K562 (cell line): Measurements from ENCODE around the gene PRND. TPM values are rescaled to one million over a fixed set of nuclear protein-coding genes. Genes with fewer than 3 reads are reported as not detected.

Experiments
- ATAC-seq: fragments of 200-7000 bp; cut with Tn5 transposase; 3 replicates; pipeline ENCODE4 v1.9.1; 2020; ENCODE audit warnings: moderate library complexity
- BruUV-seq: library from RNA; stranded (reverse); fragments of 400-500 nt; replicated peaks from 2 replicates; lab custom pipeline; 2021; lab: Mats Ljungman, UMichigan
- CTCF ChIA-PET: fragments of 300-600 bp; formaldehyde crosslinking; extraction: SDS; loops from one replicate; lab custom pipeline; 2021; ENCODE audit warnings: low intra/inter-chr PET ratio; lab: Yijun Ruan, JAX
- POLR2A ChIA-PET: fragments of 300-600, 350-650 bp; sonication (Branson Sonifier 250); formaldehyde crosslinking; extraction: SDS; loops from one replicate; lab custom pipeline; 2021; ENCODE audit warnings: antibody characterized with exemption, inconsistent platforms; lab: Yijun Ruan, JAX
- DNase-seq, 4 experiments: peaks; one replicate each; pipeline versions ENCODE4 v3.0.0 to v3.0.0-alpha.2; 2011 to 2018; ENCODE audit warnings: low spot score in 3 of 4, mixed read lengths in 3 of 4; ENCODE audit errors: extremely low read depth in 1 of 4
- FAIRE-seq: peaks from 2 replicates; lab custom pipeline; 2011; peaks lifted over from hg19 to GRCh38; lab: Jason Lieb, UNC
- H2AFZ ChIP-seq: 2 replicates; pipeline ENCODE4 v1.6.0; 2011; ENCODE audit warnings: low read depth, low read length, control low read depth, inconsistent platforms
- H3K27ac ChIP-seq: fragments of 200-600 bp; 3 replicates; pipeline ENCODE4 v1.8.0; 2011; ENCODE audit warnings: low read depth, mild to moderate bottlenecking, control low read depth, inconsistent platforms, low read length, moderate library complexity, mixed read lengths; ENCODE audit errors: extremely low read depth
- H3K27me3 ChIP-seq, 2 experiments: fragments of 300-600 bp in 1 of 2; 2 replicates in 1 of 2; 3 replicates in 1 of 2; pipeline versions ENCODE4 v1.6.0 to v1.8.0; 2011; ENCODE audit warnings: inconsistent platforms in 2 of 2, low read length in 2 of 2, mild to moderate bottlenecking in 1 of 2, mixed read lengths in 1 of 2, moderate library complexity in 1 of 2; ENCODE audit not compliant: control insufficient read depth in 2 of 2, insufficient read depth in 2 of 2
- H3K36me3 ChIP-seq: fragments of 300-600 bp; 3 replicates; pipeline ENCODE4 v1.8.0; 2011; ENCODE audit warnings: mild to moderate bottlenecking, low read length, inconsistent platforms; ENCODE audit not compliant: control insufficient read depth, insufficient read depth
- H3K4me1 ChIP-seq, 2 experiments: fragments of 200-600 bp in 1 of 2; replicated peaks in 1 of 2; 2 replicates in 1 of 2; 3 replicates in 1 of 2; pipeline versions ENCODE4 v1.5.1 to v1.8.0; 2011; ENCODE audit warnings: inconsistent platforms in 2 of 2, low read length in 2 of 2, mild to moderate bottlenecking in 1 of 2, mixed read lengths in 1 of 2, moderate library complexity in 1 of 2; ENCODE audit not compliant: control insufficient read depth in 2 of 2, insufficient read depth in 2 of 2
- H3K4me2 ChIP-seq: 2 replicates; pipeline ENCODE4 v1.6.1; 2011; ENCODE audit warnings: low read length, control low read depth, inconsistent platforms, mixed read lengths; ENCODE audit not compliant: insufficient read depth
- H3K4me3 ChIP-seq: fragments of 200-600 bp; sonication (generic), shearing (Covaris generic); 2 replicates; pipeline ENCODE4 v1.5.1; 2016; ENCODE audit warnings: control low read depth, inconsistent platforms
- H3K79me2 ChIP-seq: fragments of 200-600 bp; 3 replicates; pipeline ENCODE4 v1.8.0; 2011; ENCODE audit warnings: low read length, inconsistent platforms; ENCODE audit not compliant: control insufficient read depth, insufficient read depth
- H3K9ac ChIP-seq, 2 experiments: 2 replicates each; pipeline versions ENCODE4 v1.6.0 to v1.6.1; 2011; ENCODE audit warnings: low read depth in 2 of 2, low read length in 2 of 2, control low read depth in 1 of 2, inconsistent platforms in 1 of 2, mild to moderate bottlenecking in 1 of 2, mixed read lengths in 1 of 2; ENCODE audit not compliant: insufficient read depth in 1 of 2
- H3K9me1 ChIP-seq: one replicate; pipeline ENCODE4 v1.6.0; 2011; ENCODE audit warnings: inconsistent platforms, mild to moderate bottlenecking, low read length, moderate library complexity; ENCODE audit not compliant: control insufficient read depth, insufficient read depth
- H3K9me3 ChIP-seq: replicated peaks from 2 replicates; pipeline ENCODE4 v1.5.1; 2011; ENCODE audit warnings: low read depth, low read length, inconsistent platforms; ENCODE audit not compliant: control insufficient read depth, insufficient read depth
- H4K20me1 ChIP-seq: replicated peaks from 2 replicates; pipeline ENCODE4 v1.6.1; 2011; ENCODE audit warnings: low read length, inconsistent platforms, mixed read lengths; ENCODE audit not compliant: control insufficient read depth, insufficient read depth
- MCM3 ChIP-seq: fragments of 450-650 bp; IDR thresholded peaks from 2 replicates; pipeline ENCODE4 v1.6.1; 2016
- TFAM ChIP-seq: fragments of 250-450 bp; sonication (Bioruptor Pico); conservative IDR thresholded peaks from 2 replicates; pipeline ENCODE4 v1.5.0; 2021; ENCODE audit warnings: mild to moderate bottlenecking, moderate library complexity
- WGBS: fragments of 100-300 bp; shearing (Covaris generic); methylation state at CpG from one replicate; pipeline ENCODE4 v1.1.6; 2016; ENCODE audit warnings: low coverage, mixed read lengths; ENCODE audit not compliant: insufficient coverage; ENCODE audit errors: missing lambda C conversion rate; 5-methylcytosine and 5-hydroxymethylcytosine counted together
- in situ Hi-C: fragments of 300-500 bp; cut with MboI; formaldehyde crosslinking; loops from 4 replicates; pipeline ENCODE4 v1.15.0; 2018; ENCODE audit warnings: inconsistent platforms, mixed read lengths
- intact Hi-C: fragments of 100-400 bp; cut with micrococcal nuclease; formaldehyde crosslinking; loops from 2 replicates; pipeline ENCODE4 v1.14.2; 2022
- polyA plus RNA-seq, 8 experiments: library from polyadenylated mRNA; depleted of rRNA in 4 of 8; stranded (reverse) in 5 of 8; unstranded in 3 of 8; fragments of >200 nt; fragmentation: Nextera tagmentation in 2 of 8; fragmentation: Illumina TruSeq in 1 of 8; extraction: Ambion mirVana in 2 of 8; extraction: Trizol in 1 of 8; gene quantifications; 2 replicates each; pipeline versions ENCODE4 v1.2.1 to v1.2.3, GENCODE V29; 2011 to 2014; ENCODE audit warnings: inconsistent platforms in 1 of 8, missing spikeins in 1 of 8
- total RNA-seq, 7 experiments: library from RNA; depleted of rRNA in 6 of 7; stranded (reverse); fragments of >200 nt in 6 of 7; fragmentation: Illumina TruSeq in 2 of 7; extraction: Trizol in 2 of 7; gene quantifications; 2 replicates each; pipeline versions ENCODE4 v1.2.1 to v1.2.3, GENCODE V29; 2011 to 2021; ENCODE audit warnings: low replicate concordance in 1 of 7
- TF ChIP-seq, protein P1 (sequence below), 2 experiments: IDR thresholded peaks in 1 of 2; conservative IDR thresholded peaks in 1 of 2; 2 replicates each; pipeline ENCODE4 v1.6.1; 2016; ENCODE audit warnings: low read depth in 2 of 2, mild to moderate bottlenecking in 1 of 2, missing compliant biosample characterization in 1 of 2, missing genetic modification characterization in 1 of 2, moderate library complexity in 1 of 2
- TF ChIP-seq, protein P2 (sequence below), 2 experiments: fragments of 200-800 bp in 1 of 2; sonication (Bioruptor generic) in 1 of 2; sonication (generic) in 1 of 2; formaldehyde crosslinking in 1 of 2; IDR thresholded peaks in 1 of 2; conservative IDR thresholded peaks in 1 of 2; 2 replicates each; pipeline versions ENCODE4 v1.5.0 to v1.6.1; 2016 to 2020; ENCODE audit warnings: missing compliant biosample characterization in 1 of 2, missing genetic modification characterization in 1 of 2, missing genetic modification reagents in 1 of 2
- TF ChIP-seq, protein P3 (sequence below): fragments of 450-650 bp; IDR thresholded peaks from 2 replicates; pipeline ENCODE4 v1.6.1; 2016; ENCODE audit warnings: mild to moderate bottlenecking, moderate library complexity

PRND gene
- total and polyA plus RNA-seq, 9 of the 15 experiments (the other 6 are each of a cell fraction or from before 2014, with no cell fraction given) = not detected

DNA sequence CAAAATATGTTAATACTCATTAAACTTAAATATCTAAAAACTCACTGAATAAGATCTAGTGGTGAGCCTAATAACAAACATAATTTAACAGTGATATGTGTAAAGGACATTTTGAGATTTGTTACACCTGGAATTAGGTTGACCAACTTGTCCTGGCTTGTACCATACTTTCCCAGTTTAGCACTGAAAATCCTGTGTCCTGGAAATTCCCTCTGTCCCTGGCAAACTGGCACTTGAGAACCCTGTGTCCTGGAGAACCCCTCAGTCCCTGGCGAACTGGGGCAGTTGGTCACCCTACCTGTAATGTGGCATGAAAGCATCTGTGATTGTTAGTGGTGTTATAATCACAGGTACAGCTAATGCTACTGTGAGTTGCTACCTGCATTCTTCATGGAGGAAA, 6.9 kb upstream of the PRND start:
- Histone ChIP-seq H3K79me2 (no peaks in the 10 kb centered on the region), H3K9me3 (no peaks in the 10 kb centered on the region), H3K4me2 (no peak overlapping the region), H4K20me1 (no peaks in the 10 kb centered on the region), H3K27me3 (peaks cover 4 to 36% of the 10 kb centered on the region in 2 experiments), H3K9me1 (no peaks in the 10 kb centered on the region), H3K27ac (no peak overlapping the region), H3K4me1 (no peaks in the 10 kb centered on the region), H3K36me3 (no peaks in the 10 kb centered on the region), H3K4me3 (no peak overlapping the region), H3K9ac (no peak overlapping the region), H2AFZ (no peak overlapping the region)
- 0% methylated on average over 1 of the region's 1 CpG for WGBS
- ChIA-PET CTCF (no interaction called here), POLR2A (interaction anchor here (1.0 kb wide), 1 partner anchor 26 kb away, joined by 4 read pairs; no protein-coding TSS in a partner anchor)
- intact Hi-C loops = no loop called here
- DNase-seq (no peak), FAIRE-seq (no peak), ATAC-seq (no peak)
- in situ Hi-C loops = loop anchor here (5.0 kb wide), 1 partner anchor 103 kb away; no protein-coding TSS in a partner anchor
- no TSS peak for BruUV-seq
- TF ChIP-seq, protein P1, sequence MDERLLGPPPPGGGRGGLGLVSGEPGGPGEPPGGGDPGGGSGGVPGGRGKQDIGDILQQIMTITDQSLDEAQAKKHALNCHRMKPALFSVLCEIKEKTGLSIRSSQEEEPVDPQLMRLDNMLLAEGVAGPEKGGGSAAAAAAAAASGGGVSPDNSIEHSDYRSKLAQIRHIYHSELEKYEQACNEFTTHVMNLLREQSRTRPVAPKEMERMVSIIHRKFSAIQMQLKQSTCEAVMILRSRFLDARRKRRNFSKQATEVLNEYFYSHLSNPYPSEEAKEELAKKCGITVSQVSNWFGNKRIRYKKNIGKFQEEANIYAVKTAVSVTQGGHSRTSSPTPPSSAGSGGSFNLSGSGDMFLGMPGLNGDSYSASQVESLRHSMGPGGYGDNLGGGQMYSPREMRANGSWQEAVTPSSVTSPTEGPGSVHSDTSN (CRISPR knock-in tag; IDR thresholded peaks at IDR 0.05; ENCODE audit: low read depth) = no peak
- TF ChIP-seq, protein P1 (tag; conservative IDR thresholded peaks at IDR 0.05; ENCODE audit: low read depth) = no peak
- TF ChIP-seq, protein P2, sequence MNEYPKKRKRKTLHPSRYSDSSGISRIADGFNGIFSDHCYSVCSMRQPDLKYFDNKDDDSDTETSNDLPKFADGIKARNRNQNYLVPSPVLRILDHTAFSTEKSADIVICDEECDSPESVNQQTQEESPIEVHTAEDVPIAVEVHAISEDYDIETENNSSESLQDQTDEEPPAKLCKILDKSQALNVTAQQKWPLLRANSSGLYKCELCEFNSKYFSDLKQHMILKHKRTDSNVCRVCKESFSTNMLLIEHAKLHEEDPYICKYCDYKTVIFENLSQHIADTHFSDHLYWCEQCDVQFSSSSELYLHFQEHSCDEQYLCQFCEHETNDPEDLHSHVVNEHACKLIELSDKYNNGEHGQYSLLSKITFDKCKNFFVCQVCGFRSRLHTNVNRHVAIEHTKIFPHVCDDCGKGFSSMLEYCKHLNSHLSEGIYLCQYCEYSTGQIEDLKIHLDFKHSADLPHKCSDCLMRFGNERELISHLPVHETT (CRISPR knock-in tag; conservative IDR thresholded peaks at IDR 0.05 in 1 of 2, IDR thresholded peaks at IDR 0.05 in 1 of 2) = no peak
- TF ChIP-seq TFAM (CRISPR knock-in tag) = no peak
- TF ChIP-seq MCM3 = no peak
- TF ChIP-seq, protein P3, sequence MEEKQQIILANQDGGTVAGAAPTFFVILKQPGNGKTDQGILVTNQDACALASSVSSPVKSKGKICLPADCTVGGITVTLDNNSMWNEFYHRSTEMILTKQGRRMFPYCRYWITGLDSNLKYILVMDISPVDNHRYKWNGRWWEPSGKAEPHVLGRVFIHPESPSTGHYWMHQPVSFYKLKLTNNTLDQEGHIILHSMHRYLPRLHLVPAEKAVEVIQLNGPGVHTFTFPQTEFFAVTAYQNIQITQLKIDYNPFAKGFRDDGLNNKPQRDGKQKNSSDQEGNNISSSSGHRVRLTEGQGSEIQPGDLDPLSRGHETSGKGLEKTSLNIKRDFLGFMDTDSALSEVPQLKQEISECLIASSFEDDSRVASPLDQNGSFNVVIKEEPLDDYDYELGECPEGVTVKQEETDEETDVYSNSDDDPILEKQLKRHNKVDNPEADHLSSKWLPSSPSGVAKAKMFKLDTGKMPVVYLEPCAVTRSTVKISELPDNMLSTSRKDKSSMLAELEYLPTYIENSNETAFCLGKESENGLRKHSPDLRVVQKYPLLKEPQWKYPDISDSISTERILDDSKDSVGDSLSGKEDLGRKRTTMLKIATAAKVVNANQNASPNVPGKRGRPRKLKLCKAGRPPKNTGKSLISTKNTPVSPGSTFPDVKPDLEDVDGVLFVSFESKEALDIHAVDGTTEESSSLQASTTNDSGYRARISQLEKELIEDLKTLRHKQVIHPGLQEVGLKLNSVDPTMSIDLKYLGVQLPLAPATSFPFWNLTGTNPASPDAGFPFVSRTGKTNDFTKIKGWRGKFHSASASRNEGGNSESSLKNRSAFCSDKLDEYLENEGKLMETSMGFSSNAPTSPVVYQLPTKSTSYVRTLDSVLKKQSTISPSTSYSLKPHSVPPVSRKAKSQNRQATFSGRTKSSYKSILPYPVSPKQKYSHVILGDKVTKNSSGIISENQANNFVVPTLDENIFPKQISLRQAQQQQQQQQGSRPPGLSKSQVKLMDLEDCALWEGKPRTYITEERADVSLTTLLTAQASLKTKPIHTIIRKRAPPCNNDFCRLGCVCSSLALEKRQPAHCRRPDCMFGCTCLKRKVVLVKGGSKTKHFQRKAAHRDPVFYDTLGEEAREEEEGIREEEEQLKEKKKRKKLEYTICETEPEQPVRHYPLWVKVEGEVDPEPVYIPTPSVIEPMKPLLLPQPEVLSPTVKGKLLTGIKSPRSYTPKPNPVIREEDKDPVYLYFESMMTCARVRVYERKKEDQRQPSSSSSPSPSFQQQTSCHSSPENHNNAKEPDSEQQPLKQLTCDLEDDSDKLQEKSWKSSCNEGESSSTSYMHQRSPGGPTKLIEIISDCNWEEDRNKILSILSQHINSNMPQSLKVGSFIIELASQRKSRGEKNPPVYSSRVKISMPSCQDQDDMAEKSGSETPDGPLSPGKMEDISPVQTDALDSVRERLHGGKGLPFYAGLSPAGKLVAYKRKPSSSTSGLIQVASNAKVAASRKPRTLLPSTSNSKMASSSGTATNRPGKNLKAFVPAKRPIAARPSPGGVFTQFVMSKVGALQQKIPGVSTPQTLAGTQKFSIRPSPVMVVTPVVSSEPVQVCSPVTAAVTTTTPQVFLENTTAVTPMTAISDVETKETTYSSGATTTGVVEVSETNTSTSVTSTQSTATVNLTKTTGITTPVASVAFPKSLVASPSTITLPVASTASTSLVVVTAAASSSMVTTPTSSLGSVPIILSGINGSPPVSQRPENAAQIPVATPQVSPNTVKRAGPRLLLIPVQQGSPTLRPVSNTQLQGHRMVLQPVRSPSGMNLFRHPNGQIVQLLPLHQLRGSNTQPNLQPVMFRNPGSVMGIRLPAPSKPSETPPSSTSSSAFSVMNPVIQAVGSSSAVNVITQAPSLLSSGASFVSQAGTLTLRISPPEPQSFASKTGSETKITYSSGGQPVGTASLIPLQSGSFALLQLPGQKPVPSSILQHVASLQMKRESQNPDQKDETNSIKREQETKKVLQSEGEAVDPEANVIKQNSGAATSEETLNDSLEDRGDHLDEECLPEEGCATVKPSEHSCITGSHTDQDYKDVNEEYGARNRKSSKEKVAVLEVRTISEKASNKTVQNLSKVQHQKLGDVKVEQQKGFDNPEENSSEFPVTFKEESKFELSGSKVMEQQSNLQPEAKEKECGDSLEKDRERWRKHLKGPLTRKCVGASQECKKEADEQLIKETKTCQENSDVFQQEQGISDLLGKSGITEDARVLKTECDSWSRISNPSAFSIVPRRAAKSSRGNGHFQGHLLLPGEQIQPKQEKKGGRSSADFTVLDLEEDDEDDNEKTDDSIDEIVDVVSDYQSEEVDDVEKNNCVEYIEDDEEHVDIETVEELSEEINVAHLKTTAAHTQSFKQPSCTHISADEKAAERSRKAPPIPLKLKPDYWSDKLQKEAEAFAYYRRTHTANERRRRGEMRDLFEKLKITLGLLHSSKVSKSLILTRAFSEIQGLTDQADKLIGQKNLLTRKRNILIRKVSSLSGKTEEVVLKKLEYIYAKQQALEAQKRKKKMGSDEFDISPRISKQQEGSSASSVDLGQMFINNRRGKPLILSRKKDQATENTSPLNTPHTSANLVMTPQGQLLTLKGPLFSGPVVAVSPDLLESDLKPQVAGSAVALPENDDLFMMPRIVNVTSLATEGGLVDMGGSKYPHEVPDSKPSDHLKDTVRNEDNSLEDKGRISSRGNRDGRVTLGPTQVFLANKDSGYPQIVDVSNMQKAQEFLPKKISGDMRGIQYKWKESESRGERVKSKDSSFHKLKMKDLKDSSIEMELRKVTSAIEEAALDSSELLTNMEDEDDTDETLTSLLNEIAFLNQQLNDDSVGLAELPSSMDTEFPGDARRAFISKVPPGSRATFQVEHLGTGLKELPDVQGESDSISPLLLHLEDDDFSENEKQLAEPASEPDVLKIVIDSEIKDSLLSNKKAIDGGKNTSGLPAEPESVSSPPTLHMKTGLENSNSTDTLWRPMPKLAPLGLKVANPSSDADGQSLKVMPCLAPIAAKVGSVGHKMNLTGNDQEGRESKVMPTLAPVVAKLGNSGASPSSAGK = no peak
